ENCODE results near the gene RXYLT1.
"Not testable (repeated sequence)": the region's sequence is repeated elsewhere in the genome, so short reads cannot be mapped to it uniquely, and the experiment has no call there.

RXYLT1 gene

GRCh38 chr12:63841571-63841970 is 61.9 kb downstream of the RXYLT1 start:
- no peak for DNase-seq (ENCODE audit: low read depth, low spot score)
- peaks cover 1% of the 10 kb centered on the region; the same call in 1 of the 2 replicates for H3K4me1 ChIP-seq (ENCODE audit: control insufficient read depth, insufficient read depth, low read length)
- no peak overlapping the region for H3K4me3 ChIP-seq (ENCODE audit: low read length)
- no peaks in the 10 kb centered on the region; the same call in 1 of the 2 replicates for H3K27me3 ChIP-seq (ENCODE audit: control insufficient read depth, insufficient read depth, low read length)
- H3K36me3 ChIP-seq (ENCODE audit: control insufficient read depth, insufficient read depth, low read length) = no peaks in the 10 kb centered on the region
- no peaks in the 10 kb centered on the region for H3K9me3 ChIP-seq (ENCODE audit: control insufficient read depth, insufficient read depth, low read length)
- H3K27ac ChIP-seq (ENCODE audit: low read length) = no peak overlapping the region
- no CpG with 5 or more reads among the region's 4 CpGs for WGBS (ENCODE audit: insufficient coverage, insufficient read length)

- not testable (repeated sequence) for DNase-seq (ENCODE audit: low read depth, low spot score); H3K4me1 ChIP-seq (ENCODE audit: control insufficient read depth, insufficient read depth, low read length); H3K9me3 ChIP-seq (ENCODE audit: control insufficient read depth, insufficient read depth, low read length); H3K36me3 ChIP-seq (ENCODE audit: control insufficient read depth, insufficient read depth, low read length); H3K27ac ChIP-seq (ENCODE audit: low read length); H3K27me3 ChIP-seq (ENCODE audit: control insufficient read depth, insufficient read depth, low read length); H3K4me3 ChIP-seq (ENCODE audit: low read length)
- no CpG with 5 or more reads among the region's 17 CpGs for WGBS (ENCODE audit: insufficient coverage, insufficient read length)
Observed at GRCh38 chr12:63842750-63843149, 63.0 kb downstream of the RXYLT1 start.

- H3K27ac ChIP-seq (ENCODE audit: low read length) = no peak overlapping the region
Observed at GRCh38 chr12:63843254-63843720, 63.6 kb downstream of the RXYLT1 start.

GRCh38 chr12:63843721-63844390 is 64.1 kb downstream of the RXYLT1 start:
- no peak overlapping the region for H3K27ac ChIP-seq (ENCODE audit: low read length)
- no peaks in the 10 kb centered on the region for H3K9me3 ChIP-seq (ENCODE audit: control insufficient read depth, insufficient read depth, low read length)
- peak; percentile 79 for DNase-seq (ENCODE audit: low read depth, low spot score)
- no CpG with 5 or more reads among the region's 80 CpGs for WGBS (ENCODE audit: insufficient coverage, insufficient read length)
- peaks cover 1% of the 10 kb centered on the region; the same call in 1 of the 2 replicates for H3K4me1 ChIP-seq (ENCODE audit: control insufficient read depth, insufficient read depth, low read length)
- no peaks in the 10 kb centered on the region; the same call in 1 of the 2 replicates for H3K27me3 ChIP-seq (ENCODE audit: control insufficient read depth, insufficient read depth, low read length)
- H3K4me3 ChIP-seq (ENCODE audit: low read length) = peak overlapping the region; percentile 75
- H3K36me3 ChIP-seq (ENCODE audit: control insufficient read depth, insufficient read depth, low read length) = no peaks in the 10 kb centered on the region

More at GRCh38 chr12:63843254-63843720, 63.6 kb downstream of the RXYLT1 start:
- Histone ChIP-seq H3K27me3 (ENCODE audit: control insufficient read depth, insufficient read depth, low read length) (no peaks in the 10 kb centered on the region; the same call in 1 of the 2 replicates), H3K9me3 (ENCODE audit: control insufficient read depth, insufficient read depth, low read length) (no peaks in the 10 kb centered on the region), H3K4me1 (ENCODE audit: control insufficient read depth, insufficient read depth, low read length) (peaks cover 1% of the 10 kb centered on the region; the same call in 1 of the 2 replicates), H3K4me3 (ENCODE audit: low read length) (peak overlapping the region; percentile 75; the same call in 1 of the 2 replicates), H3K36me3 (ENCODE audit: control insufficient read depth, insufficient read depth, low read length) (no peaks in the 10 kb centered on the region)
- no peak for DNase-seq (ENCODE audit: low read depth, low spot score)
- no CpG with 5 or more reads among the region's 28 CpGs for WGBS (ENCODE audit: insufficient coverage, insufficient read length)

GRCh38 chr12:63844391-63845341 is 65.0 kb downstream of the RXYLT1 start, which contains the start of gene SRGAP1:
TSS of gene SRGAP1 (plus strand) at chr12:63844700. CDS start at chr12:63844817, 117 bp downstream.
- peak within 1 kb of the TSS; percentile 75 for H3K4me3 ChIP-seq (ENCODE audit: low read length)
- H3K4me1 ChIP-seq (ENCODE audit: control insufficient read depth, insufficient read depth, low read length) = peaks cover 1% of the 10 kb centered on the region; the same call in 1 of the 2 replicates
- no peaks in the 10 kb centered on the region for H3K36me3 ChIP-seq (ENCODE audit: control insufficient read depth, insufficient read depth, low read length)
- H3K9me3 ChIP-seq (ENCODE audit: control insufficient read depth, insufficient read depth, low read length) = no peaks in the 10 kb centered on the region
- H3K27ac ChIP-seq (ENCODE audit: low read length) = no peak within 1 kb of the TSS
- DNase-seq (ENCODE audit: low read depth, low spot score) = no peak
- H3K27me3 ChIP-seq (ENCODE audit: control insufficient read depth, insufficient read depth, low read length) = no peaks in the 10 kb centered on the region; the same call in 1 of the 2 replicates
- WGBS (ENCODE audit: insufficient coverage, insufficient read length) = no CpG with 5 or more reads among the region's 52 CpGs

DNA sequence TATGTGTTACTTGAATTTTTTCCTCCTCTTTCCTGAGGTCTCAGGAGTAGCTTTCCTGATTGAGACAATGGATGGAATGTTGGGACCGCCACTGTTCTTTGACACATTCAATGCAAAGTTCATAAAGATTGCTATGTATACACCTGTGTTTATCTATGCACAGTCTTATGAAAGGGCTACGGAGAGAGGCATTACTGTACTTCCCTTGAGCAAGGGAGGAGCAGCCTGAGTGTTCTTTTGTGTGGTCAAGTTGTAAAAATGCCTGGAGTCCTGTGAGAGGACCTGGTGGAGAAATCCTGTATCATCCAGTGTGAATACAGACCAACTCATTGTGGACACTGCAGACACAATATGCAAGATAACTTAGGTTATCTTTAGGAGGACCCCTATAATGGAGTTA is 66.0 kb downstream of the RXYLT1 start:
- no peak for DNase-seq (ENCODE audit: low read depth, low spot score)
- peaks cover 1% of the 10 kb centered on the region; the same call in 1 of the 2 replicates for H3K4me1 ChIP-seq (ENCODE audit: control insufficient read depth, insufficient read depth, low read length)
- H3K27me3 ChIP-seq (ENCODE audit: control insufficient read depth, insufficient read depth, low read length) = no peaks in the 10 kb centered on the region; the same call in 1 of the 2 replicates
- H3K27ac ChIP-seq (ENCODE audit: low read length) = no peak overlapping the region
- H3K36me3 ChIP-seq (ENCODE audit: control insufficient read depth, insufficient read depth, low read length) = no peaks in the 10 kb centered on the region
- no CpG with 5 or more reads among the region's 2 CpGs for WGBS (ENCODE audit: insufficient coverage, insufficient read length)
- no peaks in the 10 kb centered on the region for H3K9me3 ChIP-seq (ENCODE audit: control insufficient read depth, insufficient read depth, low read length)
- H3K4me3 ChIP-seq (ENCODE audit: low read length) = no peak overlapping the region

DNA sequence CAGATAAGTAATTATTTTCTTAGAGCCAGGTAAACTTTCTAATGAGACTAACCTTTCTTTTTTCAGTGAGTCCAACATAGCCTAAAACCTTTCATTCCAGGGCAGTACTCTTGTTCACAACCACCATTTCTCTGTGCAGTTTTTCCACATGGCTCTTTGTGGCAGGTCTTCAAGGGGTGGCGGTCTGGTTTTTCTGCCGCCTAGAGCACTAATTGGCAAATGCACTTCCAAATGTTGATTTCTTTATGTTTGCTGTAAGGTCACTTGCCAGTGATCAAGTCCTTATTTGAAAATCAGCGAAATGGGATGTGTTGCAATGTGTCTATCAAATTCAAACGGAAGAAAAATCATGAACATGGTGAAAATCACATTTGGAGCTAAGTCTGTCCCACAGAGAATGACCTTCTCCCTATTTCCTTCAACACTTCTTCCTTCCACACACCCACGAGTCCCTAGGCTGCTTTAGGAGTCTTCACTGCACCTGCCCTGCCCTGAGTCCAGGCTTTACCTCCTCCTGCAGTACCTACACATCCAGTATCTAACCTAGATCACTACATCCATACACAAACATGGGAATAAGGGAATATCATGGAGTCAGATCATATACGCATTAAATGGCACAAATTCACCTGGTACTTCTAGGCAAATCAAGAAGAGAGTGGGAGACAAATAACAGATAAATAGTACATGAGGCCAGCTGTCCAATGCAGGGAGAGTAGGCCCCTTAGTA is 66.7 kb downstream of the RXYLT1 start:
- H3K4me3 ChIP-seq (ENCODE audit: low read length) = no peak overlapping the region
- no CpG with 5 or more reads among the region's 6 CpGs for WGBS (ENCODE audit: insufficient coverage, insufficient read length)

GRCh38 chr12:63848450-63848849 is 68.7 kb downstream of the RXYLT1 start:
- Histone ChIP-seq H3K27ac (ENCODE audit: low read length) (no peak overlapping the region), H3K9me3 (ENCODE audit: control insufficient read depth, insufficient read depth, low read length) (no peaks in the 10 kb centered on the region), H3K36me3 (ENCODE audit: control insufficient read depth, insufficient read depth, low read length) (no peaks in the 10 kb centered on the region), H3K27me3 (ENCODE audit: control insufficient read depth, insufficient read depth, low read length) (no peaks in the 10 kb centered on the region; the same call in 1 of the 2 replicates), H3K4me1 (ENCODE audit: control insufficient read depth, insufficient read depth, low read length) (peaks cover 1% of the 10 kb centered on the region; the same call in 1 of the 2 replicates), H3K4me3 (ENCODE audit: low read length) (no peak overlapping the region)
- DNase-seq (ENCODE audit: low read depth, low spot score) = no peak
- WGBS (ENCODE audit: insufficient coverage, insufficient read length) = no CpG with 5 or more reads among the region's 4 CpGs

More for the DNA sequence above, 66.7 kb downstream of the RXYLT1 start:
- H3K36me3 ChIP-seq (ENCODE audit: control insufficient read depth, insufficient read depth, low read length) = no peaks in the 10 kb centered on the region
- peaks cover 1% of the 10 kb centered on the region; the same call in 1 of the 2 replicates for H3K4me1 ChIP-seq (ENCODE audit: control insufficient read depth, insufficient read depth, low read length)
- no peak for DNase-seq (ENCODE audit: low read depth, low spot score)
- H3K9me3 ChIP-seq (ENCODE audit: control insufficient read depth, insufficient read depth, low read length) = no peaks in the 10 kb centered on the region
- no peak overlapping the region for H3K27ac ChIP-seq (ENCODE audit: low read length)
- no peaks in the 10 kb centered on the region; the same call in 1 of the 2 replicates for H3K27me3 ChIP-seq (ENCODE audit: control insufficient read depth, insufficient read depth, low read length)

GRCh38 chr12:63849106-63849620 is 69.5 kb downstream of the RXYLT1 start:
- no peaks in the 10 kb centered on the region; the same call in 1 of the 2 replicates for H3K27me3 ChIP-seq (ENCODE audit: control insufficient read depth, insufficient read depth, low read length)
- no peaks in the 10 kb centered on the region for H3K9me3 ChIP-seq (ENCODE audit: control insufficient read depth, insufficient read depth, low read length)
- H3K4me3 ChIP-seq (ENCODE audit: low read length) = no peak overlapping the region
- H3K4me1 ChIP-seq (ENCODE audit: control insufficient read depth, insufficient read depth, low read length) = peaks cover 1% of the 10 kb centered on the region; the same call in 1 of the 2 replicates
- no peaks in the 10 kb centered on the region for H3K36me3 ChIP-seq (ENCODE audit: control insufficient read depth, insufficient read depth, low read length)
- no peak overlapping the region for H3K27ac ChIP-seq (ENCODE audit: low read length)
- no CpG with 5 or more reads among the region's 1 CpG for WGBS (ENCODE audit: insufficient coverage, insufficient read length)
- DNase-seq (ENCODE audit: low read depth, low spot score) = no peak
